Neural cell (in vitro differentiated cells): ENCODE data around the gene UBASH3A. TPM values are rescaled to one million over a fixed set of nuclear protein-coding genes. Genes with fewer than 3 reads are reported as not detected.

Experiments used
- H2AFZ ChIP-seq: fragments of 200-600, 300-800 bp; sonication (generic), shearing (Covaris generic); 2 replicates; pipeline ENCODE4 v1.6.0; 2014; ENCODE audit warnings: low read depth, mild to moderate bottlenecking, antibody characterized with exemption, low read length, moderate library complexity
- H3F3A ChIP-seq: fragments of 200-600 bp; shearing (Covaris generic); 2 replicates; pipeline ENCODE4 v1.6.1; 2016; ENCODE audit warnings: mild to moderate bottlenecking, moderate library complexity, mixed read lengths, antibody characterized with exemption, low read length; ENCODE audit not compliant: insufficient read depth, poor library complexity, severe bottlenecking
- H3K27ac ChIP-seq: fragments of 200-600, 300-800 bp; sonication (generic), shearing (Covaris generic); 2 replicates; pipeline ENCODE4 v1.5.1; 2014; ENCODE audit warnings: mild to moderate bottlenecking, low read length, moderate library complexity
- H3K27me3 ChIP-seq: fragments of 300-800, 200-600 bp; sonication (generic), shearing (Covaris generic); 2 replicates; pipeline ENCODE4 v1.6.0; 2014; ENCODE audit warnings: mild to moderate bottlenecking, low read depth, low read length, moderate library complexity; ENCODE audit not compliant: insufficient read depth
- H3K36me3 ChIP-seq: fragments of 300-800, 200-600 bp; sonication (generic), shearing (Covaris generic); 2 replicates; pipeline ENCODE4 v1.5.1; 2014; ENCODE audit warnings: mild to moderate bottlenecking, antibody characterized with exemption, low read length, moderate library complexity; ENCODE audit not compliant: insufficient read depth
- H3K4me2 ChIP-seq: fragments of 300-800, 200-600 bp; sonication (generic), shearing (Covaris generic); 2 replicates; pipeline ENCODE4 v1.6.0; 2014; ENCODE audit warnings: mild to moderate bottlenecking, low read length
- H3K4me3 ChIP-seq: fragments of 300-800, 200-600 bp; sonication (generic), shearing (Covaris generic); 2 replicates; pipeline ENCODE4 v1.5.1; 2014; ENCODE audit warnings: mild to moderate bottlenecking, low read length, moderate library complexity
- H3K79me2 ChIP-seq: fragments of 200-600 bp; shearing (Covaris generic); replicated peaks from 2 replicates; pipeline ENCODE4 v1.6.0; 2014; ENCODE audit warnings: mild to moderate bottlenecking, low read length, moderate library complexity; ENCODE audit not compliant: insufficient read depth
- H3K9ac ChIP-seq: fragments of 300-800, 200-600 bp; sonication (generic), shearing (Covaris generic); 2 replicates; pipeline ENCODE4 v1.6.1; 2016; ENCODE audit warnings: mild to moderate bottlenecking, low read length, mixed read lengths
- H3K9me2 ChIP-seq: fragments of 200-600 bp; shearing (Covaris generic); 2 replicates; pipeline ENCODE4 v1.6.1; 2016; ENCODE audit warnings: mild to moderate bottlenecking, low read length, mixed read lengths; ENCODE audit not compliant: insufficient read depth
- H3K9me3 ChIP-seq: fragments of 200-600, 300-800 bp; sonication (generic), shearing (Covaris generic); 2 replicates; pipeline ENCODE4 v1.6.1; 2016; ENCODE audit warnings: mild to moderate bottlenecking, mixed run types, low read length, moderate library complexity, mixed read lengths
- H4K20me1 ChIP-seq: fragments of 200-600 bp; shearing (Covaris generic); 2 replicates; pipeline ENCODE4 v1.6.1; 2016; ENCODE audit warnings: mild to moderate bottlenecking, mixed run types; ENCODE audit not compliant: insufficient read depth
- EP300 ChIP-seq: fragments of 450-650 bp; conservative IDR thresholded peaks from 2 replicates; pipeline ENCODE4 v1.6.1; 2014; ENCODE audit warnings: antibody characterized with exemption, mild to moderate bottlenecking, moderate library complexity; ENCODE audit not compliant: poor library complexity, severe bottlenecking
- EZH2 ChIP-seq: fragments of 200-600, 300-800 bp; shearing (Covaris generic), sonication (generic); IDR thresholded peaks from 2 replicates; pipeline ENCODE4 v1.6.1; 2014; ENCODE audit warnings: antibody characterized with exemption, low read length, borderline replicate concordance, mild to moderate bottlenecking; ENCODE audit not compliant: insufficient read depth, poor library complexity, severe bottlenecking
- MXI1 ChIP-seq: fragments of 450-650 bp; conservative IDR thresholded peaks from 2 replicates; pipeline ENCODE4 v1.6.1; 2014; ENCODE audit warnings: antibody characterized with exemption, mild to moderate bottlenecking; ENCODE audit not compliant: poor library complexity, severe bottlenecking
- POLR2AphosphoS5 ChIP-seq: IDR thresholded peaks from 2 replicates; pipeline ENCODE4 v1.6.1; 2012
- RAD21 ChIP-seq: fragments of 450-650 bp; conservative IDR thresholded peaks from 2 replicates; pipeline ENCODE4 v1.6.1; 2014; ENCODE audit warnings: antibody characterized with exemption, mild to moderate bottlenecking, moderate library complexity
- SMC3 ChIP-seq: fragments of 450-650 bp; conservative IDR thresholded peaks from 2 replicates; pipeline ENCODE4 v1.6.1; 2014; ENCODE audit warnings: antibody characterized with exemption, mild to moderate bottlenecking, moderate library complexity; ENCODE audit not compliant: poor library complexity
- TAF1 ChIP-seq: IDR thresholded peaks from 2 replicates; pipeline ENCODE4 v1.6.1; 2012; ENCODE audit warnings: low read depth
- polyA plus RNA-seq: library from polyadenylated mRNA; depleted of rRNA; stranded (reverse); fragments of >200 nt; gene quantifications from 2 replicates; pipeline ENCODE4 v1.2.3, GENCODE V29; 2014
- TF ChIP-seq, protein P1 (sequence below): IDR thresholded peaks from 2 replicates; pipeline ENCODE4 v1.6.1; 2012; ENCODE audit warnings: borderline replicate concordance
- TF ChIP-seq, protein P2 (sequence below): fragments of 450-650 bp; IDR thresholded peaks from 2 replicates; pipeline ENCODE4 v1.5.1; 2014; ENCODE audit warnings: antibody characterized with exemption, mild to moderate bottlenecking, moderate library complexity; ENCODE audit not compliant: poor library complexity, severe bottlenecking

Gene UBASH3A
- polyA plus RNA-seq, 1 donor from 2014 or later, result not detected

DNA sequence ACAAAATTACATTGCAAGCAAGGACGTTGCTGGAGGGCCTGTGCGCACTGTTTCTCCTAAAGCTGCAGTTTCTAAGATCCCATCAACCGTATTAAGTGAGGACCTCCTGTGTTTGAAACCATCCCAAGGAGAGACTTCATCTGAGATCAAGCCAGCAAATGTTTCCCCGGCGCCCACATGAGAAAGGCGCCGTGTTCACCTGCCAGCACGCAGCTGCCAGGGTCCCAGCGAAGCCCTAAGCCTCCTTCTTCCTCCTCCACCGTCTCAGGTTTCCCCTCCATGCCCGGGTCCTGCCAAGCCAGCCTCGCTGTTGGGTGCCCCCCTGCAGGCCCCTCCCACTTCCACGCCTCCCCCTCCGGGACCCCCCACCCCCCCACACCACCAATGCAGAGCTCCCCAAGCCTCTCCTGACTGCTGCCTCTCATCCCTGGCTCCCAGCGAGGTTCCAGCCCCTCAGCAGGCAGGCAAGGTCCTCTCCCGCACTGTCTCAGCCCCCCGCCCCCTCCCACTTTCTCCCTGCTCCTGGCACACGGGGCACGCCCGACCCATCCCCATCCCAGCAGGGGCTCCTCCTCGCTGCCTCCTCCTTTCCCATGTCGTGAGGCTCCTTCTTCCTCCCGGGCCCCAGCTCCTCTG lies 28.7 kb upstream of the UBASH3A start:
- TF ChIP-seq EZH2 (no peak), MXI1 (no peak), POLR2AphosphoS5 (no peak), TAF1 (no peak), SMC3 (no peak), EP300 (no peak), RAD21 (no peak)
- TF ChIP-seq, protein P1, sequence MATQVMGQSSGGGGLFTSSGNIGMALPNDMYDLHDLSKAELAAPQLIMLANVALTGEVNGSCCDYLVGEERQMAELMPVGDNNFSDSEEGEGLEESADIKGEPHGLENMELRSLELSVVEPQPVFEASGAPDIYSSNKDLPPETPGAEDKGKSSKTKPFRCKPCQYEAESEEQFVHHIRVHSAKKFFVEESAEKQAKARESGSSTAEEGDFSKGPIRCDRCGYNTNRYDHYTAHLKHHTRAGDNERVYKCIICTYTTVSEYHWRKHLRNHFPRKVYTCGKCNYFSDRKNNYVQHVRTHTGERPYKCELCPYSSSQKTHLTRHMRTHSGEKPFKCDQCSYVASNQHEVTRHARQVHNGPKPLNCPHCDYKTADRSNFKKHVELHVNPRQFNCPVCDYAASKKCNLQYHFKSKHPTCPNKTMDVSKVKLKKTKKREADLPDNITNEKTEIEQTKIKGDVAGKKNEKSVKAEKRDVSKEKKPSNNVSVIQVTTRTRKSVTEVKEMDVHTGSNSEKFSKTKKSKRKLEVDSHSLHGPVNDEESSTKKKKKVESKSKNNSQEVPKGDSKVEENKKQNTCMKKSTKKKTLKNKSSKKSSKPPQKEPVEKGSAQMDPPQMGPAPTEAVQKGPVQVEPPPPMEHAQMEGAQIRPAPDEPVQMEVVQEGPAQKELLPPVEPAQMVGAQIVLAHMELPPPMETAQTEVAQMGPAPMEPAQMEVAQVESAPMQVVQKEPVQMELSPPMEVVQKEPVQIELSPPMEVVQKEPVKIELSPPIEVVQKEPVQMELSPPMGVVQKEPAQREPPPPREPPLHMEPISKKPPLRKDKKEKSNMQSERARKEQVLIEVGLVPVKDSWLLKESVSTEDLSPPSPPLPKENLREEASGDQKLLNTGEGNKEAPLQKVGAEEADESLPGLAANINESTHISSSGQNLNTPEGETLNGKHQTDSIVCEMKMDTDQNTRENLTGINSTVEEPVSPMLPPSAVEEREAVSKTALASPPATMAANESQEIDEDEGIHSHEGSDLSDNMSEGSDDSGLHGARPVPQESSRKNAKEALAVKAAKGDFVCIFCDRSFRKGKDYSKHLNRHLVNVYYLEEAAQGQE, result no peak
- TF ChIP-seq, protein P2, sequence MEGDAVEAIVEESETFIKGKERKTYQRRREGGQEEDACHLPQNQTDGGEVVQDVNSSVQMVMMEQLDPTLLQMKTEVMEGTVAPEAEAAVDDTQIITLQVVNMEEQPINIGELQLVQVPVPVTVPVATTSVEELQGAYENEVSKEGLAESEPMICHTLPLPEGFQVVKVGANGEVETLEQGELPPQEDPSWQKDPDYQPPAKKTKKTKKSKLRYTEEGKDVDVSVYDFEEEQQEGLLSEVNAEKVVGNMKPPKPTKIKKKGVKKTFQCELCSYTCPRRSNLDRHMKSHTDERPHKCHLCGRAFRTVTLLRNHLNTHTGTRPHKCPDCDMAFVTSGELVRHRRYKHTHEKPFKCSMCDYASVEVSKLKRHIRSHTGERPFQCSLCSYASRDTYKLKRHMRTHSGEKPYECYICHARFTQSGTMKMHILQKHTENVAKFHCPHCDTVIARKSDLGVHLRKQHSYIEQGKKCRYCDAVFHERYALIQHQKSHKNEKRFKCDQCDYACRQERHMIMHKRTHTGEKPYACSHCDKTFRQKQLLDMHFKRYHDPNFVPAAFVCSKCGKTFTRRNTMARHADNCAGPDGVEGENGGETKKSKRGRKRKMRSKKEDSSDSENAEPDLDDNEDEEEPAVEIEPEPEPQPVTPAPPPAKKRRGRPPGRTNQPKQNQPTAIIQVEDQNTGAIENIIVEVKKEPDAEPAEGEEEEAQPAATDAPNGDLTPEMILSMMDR, result no peak

DNA sequence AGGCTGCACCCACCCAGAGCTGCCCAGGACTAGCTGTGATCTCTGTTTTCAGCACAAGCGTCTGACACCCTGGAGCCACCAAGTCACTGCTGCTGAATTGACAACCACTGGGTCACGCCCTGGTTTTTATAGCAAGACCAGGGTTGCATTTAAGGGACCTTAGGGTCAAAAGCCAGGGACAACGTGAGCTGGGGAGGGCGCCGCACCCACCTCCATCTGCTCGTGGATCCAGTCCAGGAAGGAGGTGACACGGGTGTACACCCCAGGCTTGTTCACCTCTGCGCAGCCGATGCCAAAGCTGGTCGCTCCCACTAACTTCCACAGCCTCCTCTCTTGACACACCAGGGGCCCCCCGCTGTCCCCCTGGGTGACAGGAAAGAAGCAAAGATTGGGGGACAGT lies 28.2 kb upstream of the UBASH3A start:
- Histone ChIP-seq H3K4me2 (no peak overlapping the region), H4K20me1 (no peaks in the 10 kb centered on the region)

More for the DNA sequence above, 28.7 kb upstream of the UBASH3A start:
- no peak overlapping the region for H3K4me3 ChIP-seq
- H3K9ac ChIP-seq, result no peak overlapping the region
- no peaks in the 10 kb centered on the region for H3K36me3 ChIP-seq
- H3K9me2 ChIP-seq, result no peaks in the 10 kb centered on the region
- H3K9me3 ChIP-seq, result no peaks in the 10 kb centered on the region
- H3K27ac ChIP-seq, result no peak overlapping the region
- no peak overlapping the region for H3K4me2 ChIP-seq
- H3K79me2 ChIP-seq, result no peaks in the 10 kb centered on the region
- no peaks in the 10 kb centered on the region for H3K27me3 ChIP-seq
- no peak overlapping the region for H2AFZ ChIP-seq
- H4K20me1 ChIP-seq, result no peaks in the 10 kb centered on the region
- no peaks in the 10 kb centered on the region for H3F3A ChIP-seq

More for the DNA sequence above, 28.2 kb upstream of the UBASH3A start:
- Histone ChIP-seq H3K27me3 (no peaks in the 10 kb centered on the region), H3K36me3 (no peaks in the 10 kb centered on the region), H3F3A (no peaks in the 10 kb centered on the region), H3K9ac (no peak overlapping the region), H3K9me3 (no peaks in the 10 kb centered on the region), H3K79me2 (no peaks in the 10 kb centered on the region), H2AFZ (no peak overlapping the region), H3K9me2 (no peaks in the 10 kb centered on the region), H3K4me3 (no peak overlapping the region), H3K27ac (no peak overlapping the region)
- TF ChIP-seq, protein P1, result no peak
- TF ChIP-seq EZH2, result no peak
- TF ChIP-seq POLR2AphosphoS5, result no peak
- TF ChIP-seq, protein P2, result no peak
- no peak for TF ChIP-seq MXI1
- TF ChIP-seq EP300, result no peak
- TF ChIP-seq SMC3, result no peak
- TF ChIP-seq RAD21, result no peak
- no peak for TF ChIP-seq TAF1
